HCT116 (cell line): ENCODE measurements around the gene MUC6. TPM values are rescaled to one million over a fixed set of nuclear protein-coding genes. Genes with fewer than 3 reads are reported as not detected.

ENCODE experiments used
- ATAC-seq: fragments of 200-7000 bp; cut with Tn5 transposase; 2 replicates; pipeline ENCODE4 v1.9.1; 2020; ENCODE audit warnings: mild to moderate bottlenecking, moderate library complexity
- BruUV-seq: library from RNA; stranded (reverse); fragments of 400-500 nt; replicated peaks from 2 replicates; lab custom pipeline; 2021; lab: Mats Ljungman, UMichigan
- CTCF ChIA-PET: fragments of 300-600 bp; sonication (Branson Sonifier 250); formaldehyde crosslinking; loops from one replicate; lab custom pipeline; 2021; ENCODE audit warnings: antibody characterized with exemption; lab: Charles Lee
- POLR2A ChIA-PET: fragments of 300-600, 350-600 bp; sonication (Branson Sonifier 250); formaldehyde crosslinking; loops from one replicate; lab custom pipeline; 2021; ENCODE audit warnings: antibody characterized with exemption; lab: Charles Lee
- RAD21 ChIA-PET, 2 experiments: fragments of 300-600 bp; sonication (Branson Sonifier 250); formaldehyde crosslinking; loops; one replicate each; lab custom pipeline; 2023; ENCODE audit warnings: low total read pairs in 2 of 2; ENCODE audit not compliant: uncharacterized antibody in 2 of 2, unreplicated experiment in 2 of 2, low non-redundant PET in 1 of 2; lab: Charles Lee
- DNase-seq: peaks from one replicate; pipeline ENCODE4 v3.0.0-alpha.2; 2010; ENCODE audit warnings: low read depth, low spot score
- H2AFZ ChIP-seq: fragments of 200-600 bp; shearing (Covaris generic), sonication (generic); 2 replicates; pipeline ENCODE4 v1.6.1; 2017; ENCODE audit warnings: low read depth, mixed run types, mixed read lengths, antibody characterized with exemption, low read length; ENCODE audit not compliant: poor library complexity, severe bottlenecking
- H3K27ac ChIP-seq: 2 replicates; pipeline ENCODE4 v1.5.1; 2012; ENCODE audit warnings: low read depth, low read length
- H3K27me3 ChIP-seq: fragments of 200-600 bp; sonication (generic); 2 replicates; pipeline ENCODE4 v1.6.1; 2016; ENCODE audit warnings: mixed run types, low read length, mixed read lengths; ENCODE audit not compliant: insufficient read depth
- H3K36me3 ChIP-seq, 2 experiments: fragments of 200-500 bp in 1 of 2; fragments of 200-600 bp in 1 of 2; sonication (Bioruptor generic) in 1 of 2; sonication (generic) in 1 of 2; 2 replicates each; pipeline versions ENCODE4 v1.5.1 to v1.6.1; 2014 to 2016; ENCODE audit warnings: low read length in 2 of 2, inconsistent platforms in 1 of 2, mixed read lengths in 1 of 2, mixed run types in 1 of 2; ENCODE audit not compliant: insufficient read depth in 2 of 2, control insufficient read depth in 1 of 2
- H3K4me1 ChIP-seq, 2 experiments: fragments of 200-600 bp in 1 of 2; sonication (generic) in 1 of 2; 2 replicates each; pipeline versions ENCODE4 v1.5.1 to v1.6.1; 2012 to 2017; ENCODE audit warnings: low read length in 2 of 2, inconsistent platforms in 1 of 2, mild to moderate bottlenecking in 1 of 2, mixed read lengths in 1 of 2, mixed run types in 1 of 2, moderate library complexity in 1 of 2; ENCODE audit not compliant: insufficient read depth in 2 of 2, control insufficient read depth in 1 of 2
- H3K4me2 ChIP-seq: fragments of 200-600 bp; sonication (generic); 2 replicates; pipeline ENCODE4 v1.6.1; 2017; ENCODE audit warnings: mixed run types, low read length, mixed read lengths
- H3K4me3 ChIP-seq, 2 experiments: fragments of 200-600 bp in 1 of 2; sonication (generic) in 1 of 2; replicated peaks in 1 of 2; 2 replicates each; pipeline ENCODE4 v1.5.1; 2011 to 2016; ENCODE audit warnings: low read length in 2 of 2, control low read depth in 1 of 2, low read depth in 1 of 2, mild to moderate bottlenecking in 1 of 2, mixed read lengths in 1 of 2, mixed run types in 1 of 2
- H3K79me2 ChIP-seq: fragments of 200-600 bp; sonication (generic); 2 replicates; pipeline ENCODE4 v1.6.1; 2017; ENCODE audit warnings: mild to moderate bottlenecking, mixed run types, low read length, moderate library complexity, mixed read lengths; ENCODE audit not compliant: insufficient read depth
- H3K9ac ChIP-seq: fragments of 200-600 bp; sonication (generic); 2 replicates; pipeline ENCODE4 v1.6.1; 2016; ENCODE audit warnings: low read length, mixed read lengths
- H3K9me2 ChIP-seq: fragments of 200-600 bp; sonication (generic), shearing (Covaris generic); 2 replicates; pipeline ENCODE4 v1.6.1; 2017; ENCODE audit warnings: mixed run types, mild to moderate bottlenecking, moderate library complexity; ENCODE audit not compliant: insufficient read depth
- H3K9me3 ChIP-seq, 2 experiments: fragments of 200-500 bp in 1 of 2; fragments of 200-600 bp in 1 of 2; sonication (Bioruptor generic) in 1 of 2; sonication (generic) in 1 of 2; 2 replicates each; pipeline ENCODE4 v1.6.1; 2014 to 2017; ENCODE audit warnings: low read length in 2 of 2, mixed read lengths in 2 of 2, inconsistent platforms in 1 of 2, low read depth in 1 of 2, mild to moderate bottlenecking in 1 of 2, mixed run types in 1 of 2, moderate library complexity in 1 of 2; ENCODE audit not compliant: control insufficient read depth in 1 of 2, insufficient read depth in 1 of 2
- H4K20me1 ChIP-seq: fragments of 200-600 bp; sonication (generic), shearing (Covaris generic); 2 replicates; pipeline ENCODE4 v1.6.1; 2017; ENCODE audit warnings: mixed run types, mild to moderate bottlenecking, moderate library complexity; ENCODE audit not compliant: insufficient read depth
- ATF3 ChIP-seq: IDR thresholded peaks from 2 replicates; pipeline ENCODE4 v1.6.1; 2012
- CEBPB ChIP-seq: IDR thresholded peaks from 2 replicates; pipeline ENCODE4 v1.6.1; 2012; ENCODE audit warnings: low read depth
- CTCF ChIP-seq, 3 experiments: fragments of 200-600 bp in 1 of 3; sonication (generic) in 1 of 3; IDR thresholded peaks in 2 of 3; conservative IDR thresholded peaks in 1 of 3; 2 replicates each; pipeline ENCODE4 v1.5.1; 2012 to 2017; ENCODE audit warnings: low read depth in 2 of 3, low read length in 2 of 3, antibody characterized with exemption in 1 of 3, borderline replicate concordance in 1 of 3, control low read depth in 1 of 3, mild to moderate bottlenecking in 1 of 3, mixed read lengths in 1 of 3, mixed run types in 1 of 3, moderate library complexity in 1 of 3; ENCODE audit not compliant: insufficient read depth in 1 of 3
- EGR1 ChIP-seq: IDR thresholded peaks from 2 replicates; pipeline ENCODE4 v1.6.1; 2012; ENCODE audit warnings: low read depth
- ELF1 ChIP-seq: IDR thresholded peaks from 2 replicates; pipeline ENCODE4 v1.6.1; 2012; ENCODE audit warnings: low read depth, borderline replicate concordance
- EZH2 ChIP-seq: fragments of 200-600 bp; sonication (generic); IDR thresholded peaks from 2 replicates; pipeline ENCODE4 v1.6.1; 2017; ENCODE audit warnings: antibody characterized with exemption, mixed run types
- FOSL1 ChIP-seq: IDR thresholded peaks from 2 replicates; pipeline ENCODE4 v1.6.1; 2012; ENCODE audit warnings: low read depth
- JUND ChIP-seq: IDR thresholded peaks from 2 replicates; pipeline ENCODE4 v1.6.1; 2012
- MAX ChIP-seq: IDR thresholded peaks from 2 replicates; pipeline ENCODE4 v1.6.1; 2012
- POLR2A ChIP-seq: IDR thresholded peaks from 2 replicates; pipeline ENCODE4 v1.7.0; 2011; ENCODE audit warnings: borderline replicate concordance; ENCODE audit not compliant: insufficient read depth, insufficient read length; ENCODE audit errors: extremely low read depth
- POLR2AphosphoS5 ChIP-seq: IDR thresholded peaks from 2 replicates; pipeline ENCODE4 v1.6.1; 2011; ENCODE audit warnings: mild to moderate bottlenecking, low read depth, low read length, moderate library complexity
- RAD21 ChIP-seq: IDR thresholded peaks from 2 replicates; pipeline ENCODE4 v1.6.1; 2012; ENCODE audit warnings: low read depth, mild to moderate bottlenecking
- REST ChIP-seq: IDR thresholded peaks from 2 replicates; pipeline ENCODE4 v1.6.1; 2012; ENCODE audit warnings: low read depth
- SIN3A ChIP-seq: IDR thresholded peaks from 2 replicates; pipeline ENCODE4 v1.6.1; 2012; ENCODE audit warnings: low read depth
- SRF ChIP-seq: IDR thresholded peaks from 2 replicates; pipeline ENCODE4 v1.6.1; 2012; ENCODE audit warnings: low read depth
- YY1 ChIP-seq: IDR thresholded peaks from 2 replicates; pipeline ENCODE4 v1.6.1; 2011; ENCODE audit warnings: low read length, low read depth, moderate library complexity, mild to moderate bottlenecking; ENCODE audit not compliant: insufficient replicate concordance; ENCODE audit errors: extremely low read depth
- ZBTB33 ChIP-seq: IDR thresholded peaks from 2 replicates; pipeline ENCODE4 v1.6.1; 2011; ENCODE audit warnings: mild to moderate bottlenecking, low read length, moderate library complexity; ENCODE audit not compliant: insufficient replicate concordance; ENCODE audit errors: extremely low read depth
- ZFX ChIP-seq: fragments of 450-650 bp; IDR thresholded peaks from 2 replicates; pipeline ENCODE4 v1.6.1; 2017
- ZNF274 ChIP-seq: fragments of 200-500 bp; sonication (Bioruptor generic); IDR thresholded peaks from 2 replicates; pipeline ENCODE4 v1.6.1; 2014; ENCODE audit warnings: mild to moderate bottlenecking, low read depth, low read length, inconsistent platforms
- intact Hi-C: fragments of 100-400 bp; cut with micrococcal nuclease; formaldehyde crosslinking; loops from 2 replicates; pipeline ENCODE4 v1.10.0; 2022
- total RNA-seq: library from RNA; stranded (reverse); gene quantifications from one replicate; pipeline ENCODE4 v1.2.1, GENCODE V29; 2021; ENCODE audit not compliant: unreplicated experiment

Gene MUC6
- total RNA-seq, 1 experiment from 2014 or later = 0.02 TPM

- Histone ChIP-seq H3K27me3 (no peaks in the 10 kb centered on the region), H3K4me2 (no peak overlapping the region), H3K9me2 (no peaks in the 10 kb centered on the region), H3K9ac (no peak overlapping the region), H3K79me2 (no peaks in the 10 kb centered on the region), H3K27ac (no peak overlapping the region), H3K9me3 (no peaks in the 10 kb centered on the region), H4K20me1 (no peaks in the 10 kb centered on the region), H3K4me3 (no peak overlapping the region), H2AFZ (no peak overlapping the region), H3K36me3 (no peaks in the 10 kb centered on the region), H3K4me1 (no peaks in the 10 kb centered on the region)
- ChIA-PET POLR2A (no interaction called here), RAD21 (no interaction called here), CTCF (no interaction called here)
- ATAC-seq (no peak), DNase-seq (no peak)
- no peak for TF ChIP-seq SIN3A
- no peak for TF ChIP-seq CTCF (IDR thresholded peaks at IDR 0.05 in 2 of 3, conservative IDR thresholded peaks at IDR 0.05 in 1 of 3; ENCODE audit: borderline replicate concordance in 1 of 3, insufficient read depth in 1 of 3, low read depth in 2 of 3, low read length in 2 of 3)
- no peak for TF ChIP-seq EGR1
- TF ChIP-seq JUND = no peak
- no peak for TF ChIP-seq MAX
- TF ChIP-seq YY1 = no peak
- no peak for TF ChIP-seq POLR2A
- TF ChIP-seq POLR2AphosphoS5 = no peak
- TF ChIP-seq ZFX = no peak
- TF ChIP-seq CEBPB = no peak
- TF ChIP-seq SRF = no peak
- no peak for TF ChIP-seq EZH2
- no peak for TF ChIP-seq FOSL1
- no peak for TF ChIP-seq ZNF274
- no peak for TF ChIP-seq ELF1
- no peak for TF ChIP-seq REST
- no peak for TF ChIP-seq ZBTB33
- TF ChIP-seq RAD21 = no peak
- TF ChIP-seq ATF3 = no peak
- intact Hi-C loops = no loop called here
- BruUV-seq = no TSS peak
Measured at GRCh38 chr11:1082728-1083620, 46.5 kb upstream of the MUC6 start.
